Right lung (tissue), 5 donors: Measurements from ENCODE around the gene ZNF484. TPM values are rescaled to one million over a fixed set of nuclear protein-coding genes. Genes with fewer than 3 reads are reported as not detected.
"Not testable (repeated sequence)": the region's sequence is repeated elsewhere in the genome, so short reads cannot be mapped to it uniquely, and the experiment has no call there.

Experiments
- DNase-seq, 2 donors: peaks; one replicate each; pipeline ENCODE4 v3.0.0-alpha.2; 2013
- polyA plus RNA-seq, 5 donors: library from polyadenylated mRNA; unstranded; fragments of 120-200 nt; gene quantifications; one replicate each; pipeline versions ENCODE4 v1.2.1 to v1.2.3, GENCODE V29; 2013; ENCODE audit warnings: inconsistent platforms in 1 of 5, low replicate concordance in 1 of 5; ENCODE audit not compliant: insufficient read length in 5 of 5, insufficient read depth in 1 of 5

ZNF484 gene
- polyA plus RNA-seq, 5 donors: 7.7 to 12.9 (median 11.8) TPM

- DNase-seq: not testable (repeated sequence)
Observed at GRCh38 chr9:92866600-92866999, 11.2 kb downstream of the ZNF484 start.

- no peak for DNase-seq
Observed at GRCh38 chr9:92864152-92864551, 13.7 kb downstream of the ZNF484 start.

- DNase-seq: no peak
Observed at GRCh38 chr9:92860867-92861266, 17.0 kb downstream of the ZNF484 start.

GRCh38 chr9:92857236-92857635 is 20.6 kb downstream of the ZNF484 start:
- DNase-seq: no peak

GRCh38 chr9:92853716-92854115 is 24.1 kb downstream of the ZNF484 start:
- no peak for DNase-seq

- DNase-seq: no peak
Observed at GRCh38 chr9:92850898-92851297, 26.9 kb downstream of the ZNF484 start.

GRCh38 chr9:92848740-92849139 is 29.1 kb downstream of the ZNF484 start:
- DNase-seq: not testable (repeated sequence)

GRCh38 chr9:92846662-92847145 is 31.1 kb downstream of the ZNF484 start:
- no peak for DNase-seq

- not testable (repeated sequence) for DNase-seq
Observed at GRCh38 chr9:92838411-92838810, 39.4 kb downstream of the ZNF484 start.

GRCh38 chr9:92837191-92837590 is 40.6 kb downstream of the ZNF484 start:
- DNase-seq: no peak

GRCh38 chr9:92829420-92829819 is 48.4 kb downstream of the ZNF484 start:
- DNase-seq: no peak

GRCh38 chr9:92825065-92825464 is 52.8 kb downstream of the ZNF484 start:
- not testable (repeated sequence) for DNase-seq

GRCh38 chr9:92820964-92821363 is 56.9 kb downstream of the ZNF484 start:
- DNase-seq: no peak

- not testable (repeated sequence) for DNase-seq
Observed at GRCh38 chr9:92819898-92820297, 57.9 kb downstream of the ZNF484 start.

GRCh38 chr9:92809629-92810326 is 68.1 kb downstream of the ZNF484 start:
- DNase-seq: not testable (repeated sequence)

- peak; percentile 62 to 64 for DNase-seq
Observed at GRCh38 chr9:92808726-92809451, 68.9 kb downstream of the ZNF484 start.

- DNase-seq: no peak
Observed at GRCh38 chr9:92807757-92808725, 69.8 kb downstream of the ZNF484 start.

- DNase-seq: no peak
Observed at GRCh38 chr9:92807031-92807756, 70.6 kb downstream of the ZNF484 start.

GRCh38 chr9:92804727-92805126 is 73.1 kb downstream of the ZNF484 start:
- no peak for DNase-seq

- DNase-seq: no peak
Observed at GRCh38 chr9:92798358-92798757, 79.5 kb downstream of the ZNF484 start.

GRCh38 chr9:92796337-92796804 is 81.5 kb downstream of the ZNF484 start:
- DNase-seq: not testable (repeated sequence)
